ENCODE measurements around the gene TAPT1. TPM values are rescaled to one million over a fixed set of nuclear protein-coding genes. Genes with fewer than 3 reads are reported as not detected.

TAPT1 gene
- total RNA-seq, 1 experiment from 2014 or later = 13.8 TPM

GRCh38 chr4:16203083-16203482, 23.2 kb downstream of the TAPT1 start:
- ChIA-PET POLR2A (ENCODE audit: unreplicated experiment) (no interaction called here), CTCF (no interaction called here)
- intact Hi-C loops (cut with micrococcal nuclease; ENCODE audit: unreplicated experiment) = no loop called here
- no peak overlapping the region for H2AFZ ChIP-seq
- H3K9me2 ChIP-seq (ENCODE audit: insufficient read depth) = no peaks in the 10 kb centered on the region
- TF ChIP-seq EZH2 (IDR thresholded peaks at IDR 0.05; ENCODE audit: low read depth) (no peak), CTCF (conservative IDR thresholded peaks at IDR 0.05) (no peak)
- no TSS peak for BruUV-seq (replicated peaks)
- no peak overlapping the region for H3K4me2 ChIP-seq
- H3F3A ChIP-seq (ENCODE audit: insufficient read depth, low read depth) = no peaks in the 10 kb centered on the region
- no peaks in the 10 kb centered on the region for H3K27me3 ChIP-seq (ENCODE audit: insufficient read depth, low read depth)
- H3K79me2 ChIP-seq (ENCODE audit: low read depth) = no peaks in the 10 kb centered on the region
- no peak for DNase-seq
- H3K4me1 ChIP-seq (replicated peaks; ENCODE audit: insufficient read depth) = no peaks in the 10 kb centered on the region
- no peaks in the 10 kb centered on the region for H3K36me3 ChIP-seq (ENCODE audit: low read depth)
- H4K20me1 ChIP-seq (ENCODE audit: insufficient read depth) = no peaks in the 10 kb centered on the region
- H3K4me3 ChIP-seq = no peak overlapping the region
- no peaks in the 10 kb centered on the region for H3K9me3 ChIP-seq (ENCODE audit: insufficient read depth, low read depth)
- H3K27ac ChIP-seq = no peak overlapping the region

GRCh38 chr4:16202598-16202997, 23.7 kb downstream of the TAPT1 start:
- H4K20me1 ChIP-seq (ENCODE audit: insufficient read depth) = no peaks in the 10 kb centered on the region
- no peak overlapping the region for H3K27ac ChIP-seq
- no peaks in the 10 kb centered on the region for H3F3A ChIP-seq (ENCODE audit: insufficient read depth, low read depth)
- no TSS peak for BruUV-seq (replicated peaks)
- no peak for DNase-seq
- H3K4me1 ChIP-seq (replicated peaks; ENCODE audit: insufficient read depth) = no peaks in the 10 kb centered on the region
- ChIA-PET CTCF (no interaction called here), POLR2A (ENCODE audit: unreplicated experiment) (no interaction called here)
- no peaks in the 10 kb centered on the region for H3K9me3 ChIP-seq (ENCODE audit: insufficient read depth, low read depth)
- H3K79me2 ChIP-seq (ENCODE audit: low read depth) = no peaks in the 10 kb centered on the region
- intact Hi-C loops (cut with micrococcal nuclease; ENCODE audit: unreplicated experiment) = no loop called here
- no peaks in the 10 kb centered on the region for H3K9me2 ChIP-seq (ENCODE audit: insufficient read depth)
- H3K27me3 ChIP-seq (ENCODE audit: insufficient read depth, low read depth) = no peaks in the 10 kb centered on the region
- no peak overlapping the region for H3K4me3 ChIP-seq
- TF ChIP-seq EZH2 (IDR thresholded peaks at IDR 0.05; ENCODE audit: low read depth) (no peak), CTCF (conservative IDR thresholded peaks at IDR 0.05) (no peak)
- H3K36me3 ChIP-seq (ENCODE audit: low read depth) = no peaks in the 10 kb centered on the region
- H2AFZ ChIP-seq = no peak overlapping the region
- no peak overlapping the region for H3K4me2 ChIP-seq

GRCh38 chr4:16199093-16199492, 27.2 kb downstream of the TAPT1 start:
- Histone ChIP-seq H3K27me3 (ENCODE audit: insufficient read depth, low read depth) (no peaks in the 10 kb centered on the region), H3K4me2 (no peak overlapping the region), H3K9me2 (ENCODE audit: insufficient read depth) (no peaks in the 10 kb centered on the region), H3K27ac (no peak overlapping the region), H3K36me3 (ENCODE audit: low read depth) (no peaks in the 10 kb centered on the region), H2AFZ (no peak overlapping the region), H3K9me3 (ENCODE audit: insufficient read depth, low read depth) (no peaks in the 10 kb centered on the region), H3F3A (ENCODE audit: insufficient read depth, low read depth) (no peaks in the 10 kb centered on the region), H3K4me1 (replicated peaks; ENCODE audit: insufficient read depth) (no peaks in the 10 kb centered on the region), H3K79me2 (ENCODE audit: low read depth) (no peaks in the 10 kb centered on the region), H3K4me3 (no peak overlapping the region), H4K20me1 (ENCODE audit: insufficient read depth) (no peaks in the 10 kb centered on the region)
- ChIA-PET POLR2A (ENCODE audit: unreplicated experiment) (interaction anchor here (0.6 to 0.8 kb wide), 3 partner anchors 58 to 276 kb away, joined by 3 to 7 read pairs (median 3); no protein-coding TSS in a partner anchor), CTCF (interaction anchor here (0.8 to 1.1 kb wide), 2 partner anchors 22 to 55 kb away, joined by 3 read pairs; no protein-coding TSS in a partner anchor)
- no peak for TF ChIP-seq EZH2 (IDR thresholded peaks at IDR 0.05; ENCODE audit: low read depth)
- peak; percentile 61 for TF ChIP-seq CTCF (conservative IDR thresholded peaks at IDR 0.05)
- intact Hi-C loops (cut with micrococcal nuclease; ENCODE audit: unreplicated experiment) = loop anchor here (5.0 to 10.0 kb wide), 2 partner anchors 66 to 242 kb away; no protein-coding TSS in a partner anchor
- no peak for DNase-seq
- BruUV-seq (replicated peaks) = no TSS peak

Measured in PC-9 (cell line).